GM19239 (cell line): ENCODE results near the gene UBE2E2.

Source experiments
- DNase-seq: peaks from one replicate; pipeline ENCODE4 v3.0.0; 2011; ENCODE audit warnings: low spot score; ENCODE audit not compliant: insufficient read length
- FAIRE-seq: peaks from 2 replicates; lab custom pipeline; 2011; peaks lifted over from hg19 to GRCh38; lab: Jason Lieb, UNC

UBE2E2 gene

GRCh38 chr3:23270423-23270822 lies 67.3 kb downstream of the UBE2E2 start:
- FAIRE-seq (peak; percentile 91), DNase-seq (no peak)

GRCh38 chr3:23271876-23272741 lies 69.0 kb downstream of the UBE2E2 start:
- no peak for DNase-seq
- no peak for FAIRE-seq

GRCh38 chr3:23272820-23273219 lies 69.7 kb downstream of the UBE2E2 start:
- FAIRE-seq (no peak), DNase-seq (no peak)

- FAIRE-seq (no peak), DNase-seq (no peak)
Measured at GRCh38 chr3:23275061-23275460, 71.9 kb downstream of the UBE2E2 start.

GRCh38 chr3:23275814-23276213 lies 72.7 kb downstream of the UBE2E2 start:
- peak; percentile 52 for FAIRE-seq
- DNase-seq, result no peak

GRCh38 chr3:23276913-23277658 lies 74.0 kb downstream of the UBE2E2 start:
- no peak for DNase-seq
- no peak for FAIRE-seq

GRCh38 chr3:23277688-23278087 lies 74.6 kb downstream of the UBE2E2 start:
- DNase-seq (no peak), FAIRE-seq (no peak)

GRCh38 chr3:23283625-23284024 lies 80.5 kb downstream of the UBE2E2 start:
- FAIRE-seq, result no peak
- no peak for DNase-seq

- FAIRE-seq, result no peak
- DNase-seq, result no peak
Measured at GRCh38 chr3:23288286-23288685, 85.2 kb downstream of the UBE2E2 start.

- DNase-seq, result no peak
- FAIRE-seq, result no peak
Measured at GRCh38 chr3:23288715-23289114, 85.6 kb downstream of the UBE2E2 start.

GRCh38 chr3:23292432-23292831 lies 89.3 kb downstream of the UBE2E2 start:
- DNase-seq (no peak), FAIRE-seq (peak; percentile 80)

- DNase-seq (no peak), FAIRE-seq (peak; percentile 18)
Measured at GRCh38 chr3:23294770-23295387, 91.8 kb downstream of the UBE2E2 start.

- DNase-seq (no peak), FAIRE-seq (no peak)
Measured at GRCh38 chr3:23301819-23302218, 98.7 kb downstream of the UBE2E2 start.

GRCh38 chr3:23302271-23302670 lies 99.1 kb downstream of the UBE2E2 start:
- no peak for DNase-seq
- FAIRE-seq, result no peak

GRCh38 chr3:23303601-23304217 lies 100.6 kb downstream of the UBE2E2 start:
- DNase-seq (no peak), FAIRE-seq (no peak)

GRCh38 chr3:23304424-23304823 lies 101.3 kb downstream of the UBE2E2 start:
- FAIRE-seq (no peak), DNase-seq (no peak)

- FAIRE-seq (no peak), DNase-seq (no peak)
Measured at GRCh38 chr3:23308986-23309625, 106.0 kb downstream of the UBE2E2 start.

- no peak for FAIRE-seq
- DNase-seq, result no peak
Measured at GRCh38 chr3:23312866-23313265, 109.7 kb downstream of the UBE2E2 start.

- DNase-seq (no peak), FAIRE-seq (peak; percentile 56)
Measured at GRCh38 chr3:23314981-23315762, 112.0 kb downstream of the UBE2E2 start.
